GM21528 (cell line): ENCODE data around the gene PLA2G6.

ENCODE experiments used
- ATAC-seq: cut with Tn5 transposase; IDR thresholded peaks from one replicate; pipeline ENCODE4 v1.9.1; 2021; ENCODE audit warnings: mild to moderate bottlenecking, moderate library complexity; ENCODE audit not compliant: unreplicated experiment, low FRiP score

PLA2G6 gene

DNA sequence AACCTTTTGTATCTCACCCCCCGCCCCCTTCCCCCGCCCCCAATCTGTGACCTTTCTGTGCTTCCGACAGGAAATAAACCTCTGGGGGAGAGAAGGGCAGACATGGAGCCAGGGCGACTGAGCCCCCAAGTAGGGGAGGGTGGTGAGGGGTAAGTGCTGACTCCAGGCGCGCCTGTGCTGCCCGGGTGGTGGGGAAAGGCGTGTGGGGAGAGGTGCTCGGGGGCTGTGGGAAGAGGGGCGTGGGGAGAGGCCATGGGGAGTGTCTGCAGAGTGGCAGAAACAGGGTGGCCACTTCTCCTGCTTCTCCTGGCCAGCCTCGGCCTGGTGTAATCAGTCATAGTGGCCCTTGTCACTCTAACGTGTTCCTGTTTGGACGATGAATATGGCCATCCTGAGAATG, 105.7 kb downstream of the PLA2G6 start:
- ATAC-seq = no peak

DNA sequence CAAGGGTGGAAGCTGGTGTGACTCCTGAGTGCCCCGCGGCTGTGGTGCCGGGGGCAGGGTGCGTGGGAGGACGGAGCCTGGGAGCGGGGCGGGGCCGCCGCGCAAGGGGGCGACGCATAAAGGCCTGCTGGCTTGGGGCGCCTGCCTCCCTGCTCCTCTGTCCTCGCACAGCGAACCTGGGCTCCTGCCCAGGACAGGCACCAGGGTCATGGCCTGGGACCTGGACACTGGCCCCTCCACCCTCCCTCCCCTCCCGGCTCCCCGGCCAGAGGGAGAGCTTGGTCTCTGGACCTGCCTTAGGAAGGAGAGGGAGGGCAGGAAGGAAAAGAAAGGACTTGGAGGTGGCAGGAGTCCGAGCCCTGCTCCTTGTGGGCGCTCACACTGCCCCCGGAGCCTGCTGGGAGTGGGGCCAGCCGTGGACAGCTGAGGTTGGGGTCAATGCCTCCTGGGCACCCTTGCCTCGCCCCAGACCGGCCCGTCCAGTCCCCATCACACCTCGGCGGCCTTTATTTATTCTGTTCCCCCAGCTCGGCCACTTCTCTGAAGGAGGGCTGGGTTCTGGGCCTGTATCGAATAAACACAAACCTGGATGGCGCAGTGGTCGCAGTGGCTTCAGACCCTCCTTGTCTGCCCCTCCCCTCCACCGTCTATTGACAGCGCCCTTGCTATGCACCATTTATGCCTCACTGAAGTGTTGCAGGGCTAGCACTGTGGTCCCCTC, 106.4 kb downstream of the PLA2G6 start:
- ATAC-seq = no peak

DNA sequence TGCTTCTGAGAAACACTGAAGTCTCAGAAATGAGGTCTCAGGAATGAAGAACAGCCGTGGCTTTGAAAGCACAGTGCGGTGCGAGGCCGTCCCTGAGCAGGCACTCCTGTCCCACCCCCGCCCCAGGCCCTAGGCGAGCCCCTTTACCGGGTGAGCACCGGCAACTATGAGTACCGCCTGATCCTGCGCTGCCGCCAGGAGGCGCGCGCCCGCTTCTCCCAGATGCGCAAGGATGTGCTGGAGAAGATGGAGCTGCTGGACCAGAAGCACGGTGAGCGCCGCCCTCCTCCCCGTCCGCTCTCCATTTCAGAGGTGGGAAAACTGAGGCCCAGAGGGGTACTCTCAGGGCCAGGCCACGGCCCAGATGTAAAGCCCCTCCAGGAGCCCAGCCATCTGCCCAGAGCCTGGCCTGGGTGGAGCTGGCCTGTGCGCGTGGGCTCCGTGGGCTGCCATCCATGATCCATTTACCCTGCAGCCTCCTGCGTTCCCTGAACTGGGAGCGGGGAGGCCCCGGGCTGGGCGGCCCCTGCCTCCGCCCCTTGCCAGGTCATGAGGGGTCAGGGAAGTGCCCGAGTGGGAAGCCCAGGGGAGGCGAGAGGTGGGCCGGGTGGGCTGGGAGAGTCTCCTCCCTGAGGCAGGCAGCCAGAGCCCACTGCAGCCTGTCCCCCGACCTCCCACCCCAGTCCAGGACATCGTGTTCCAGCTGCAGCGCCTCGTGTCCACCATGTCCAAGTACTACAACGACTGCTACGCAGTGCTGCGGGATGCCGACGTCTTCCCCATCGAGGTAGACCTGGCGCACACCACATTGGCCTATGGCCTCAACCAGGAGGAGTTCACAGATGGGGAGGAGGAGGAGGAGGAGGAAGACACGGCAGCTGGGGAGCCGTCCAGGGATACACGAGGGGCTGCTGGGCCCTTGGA, 107.2 kb downstream of the PLA2G6 start:
- ATAC-seq = no peak

DNA sequence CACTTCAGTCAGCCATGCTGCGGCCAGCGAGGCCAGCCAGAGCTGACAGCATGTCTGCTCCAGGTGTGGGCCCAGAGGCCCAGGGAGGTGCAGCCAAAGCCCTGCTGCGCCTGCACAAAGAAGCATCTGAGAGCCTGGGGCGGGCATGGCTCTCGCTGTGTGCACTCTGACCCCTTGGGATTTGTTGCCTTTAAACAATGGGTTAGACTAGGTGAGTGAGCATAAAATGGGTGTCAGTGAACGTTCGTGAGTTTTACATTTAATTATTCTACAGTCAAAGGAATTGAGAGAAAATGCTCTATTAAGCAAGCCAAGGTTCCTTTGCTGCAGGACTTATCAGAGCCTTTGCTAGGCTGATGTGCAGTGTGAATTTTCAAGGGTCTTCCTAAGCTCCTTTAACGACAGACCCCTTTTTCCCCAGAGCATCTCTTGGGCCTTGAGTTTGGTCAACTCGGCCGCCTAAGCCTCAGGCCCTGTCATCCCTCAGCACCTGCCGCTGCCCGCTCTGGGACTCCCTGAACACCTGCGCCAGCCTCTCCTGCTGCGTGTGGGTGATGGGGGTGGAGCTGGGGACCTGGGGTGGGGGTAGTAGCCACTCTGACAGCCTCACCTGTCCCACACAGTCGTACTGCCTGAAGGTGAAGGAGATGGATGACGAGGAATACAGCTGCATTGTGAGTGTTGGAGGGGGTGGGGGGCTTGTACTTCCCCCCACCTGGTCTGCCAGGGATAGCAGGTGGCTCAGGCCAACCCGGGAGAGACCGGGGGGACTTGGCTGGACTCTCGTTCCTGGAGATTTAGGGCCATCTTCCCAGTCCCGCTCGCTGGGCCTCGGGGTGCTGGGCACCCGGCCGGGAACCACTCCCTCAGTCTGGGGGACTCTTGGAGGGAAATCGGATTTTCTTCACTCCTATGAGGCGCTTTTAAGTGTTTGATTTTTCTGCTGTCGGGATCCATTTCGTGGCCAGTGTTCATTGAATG, 108.2 kb downstream of the PLA2G6 start:
- ATAC-seq = no peak

DNA sequence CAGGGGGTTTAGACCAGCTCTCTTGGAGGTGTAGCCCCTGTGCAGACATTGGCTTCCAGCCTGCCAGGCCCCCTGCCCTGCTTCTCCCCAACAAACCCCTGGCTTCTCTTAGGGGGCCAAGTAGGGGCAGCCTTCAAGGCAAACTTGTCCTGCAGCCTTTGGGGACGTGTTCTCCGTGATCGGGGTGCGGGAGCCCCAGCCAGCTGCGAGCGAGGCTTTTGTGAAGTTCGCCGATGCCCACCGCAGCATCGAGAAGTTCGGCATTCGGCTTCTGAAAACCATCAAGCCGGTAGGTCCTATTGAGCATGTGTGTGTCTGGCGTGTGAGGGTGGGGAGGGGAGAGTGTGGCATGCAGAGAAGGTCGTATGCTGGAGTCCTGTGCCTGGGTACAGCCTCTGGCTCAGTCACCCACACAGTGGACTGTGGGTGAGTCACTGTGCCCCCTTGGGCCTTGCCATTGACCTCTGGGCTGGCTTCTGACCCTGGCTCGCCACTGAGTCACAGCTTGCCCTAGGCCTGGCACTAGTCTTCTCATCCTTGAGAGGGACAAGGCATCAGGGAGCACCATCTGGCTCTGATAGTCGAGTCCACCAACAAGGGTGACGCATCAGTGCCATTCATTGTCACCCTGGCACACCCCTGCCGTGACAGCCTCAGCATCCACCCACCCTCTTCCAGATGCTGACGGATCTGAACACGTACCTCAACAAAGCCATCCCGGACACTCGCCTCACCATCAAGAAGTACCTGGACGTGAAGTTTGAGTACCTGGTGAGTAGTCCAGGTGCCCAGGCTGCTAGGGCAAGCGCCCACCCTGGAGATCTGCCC, 109.1 kb downstream of the PLA2G6 start:
- ATAC-seq = no peak

DNA sequence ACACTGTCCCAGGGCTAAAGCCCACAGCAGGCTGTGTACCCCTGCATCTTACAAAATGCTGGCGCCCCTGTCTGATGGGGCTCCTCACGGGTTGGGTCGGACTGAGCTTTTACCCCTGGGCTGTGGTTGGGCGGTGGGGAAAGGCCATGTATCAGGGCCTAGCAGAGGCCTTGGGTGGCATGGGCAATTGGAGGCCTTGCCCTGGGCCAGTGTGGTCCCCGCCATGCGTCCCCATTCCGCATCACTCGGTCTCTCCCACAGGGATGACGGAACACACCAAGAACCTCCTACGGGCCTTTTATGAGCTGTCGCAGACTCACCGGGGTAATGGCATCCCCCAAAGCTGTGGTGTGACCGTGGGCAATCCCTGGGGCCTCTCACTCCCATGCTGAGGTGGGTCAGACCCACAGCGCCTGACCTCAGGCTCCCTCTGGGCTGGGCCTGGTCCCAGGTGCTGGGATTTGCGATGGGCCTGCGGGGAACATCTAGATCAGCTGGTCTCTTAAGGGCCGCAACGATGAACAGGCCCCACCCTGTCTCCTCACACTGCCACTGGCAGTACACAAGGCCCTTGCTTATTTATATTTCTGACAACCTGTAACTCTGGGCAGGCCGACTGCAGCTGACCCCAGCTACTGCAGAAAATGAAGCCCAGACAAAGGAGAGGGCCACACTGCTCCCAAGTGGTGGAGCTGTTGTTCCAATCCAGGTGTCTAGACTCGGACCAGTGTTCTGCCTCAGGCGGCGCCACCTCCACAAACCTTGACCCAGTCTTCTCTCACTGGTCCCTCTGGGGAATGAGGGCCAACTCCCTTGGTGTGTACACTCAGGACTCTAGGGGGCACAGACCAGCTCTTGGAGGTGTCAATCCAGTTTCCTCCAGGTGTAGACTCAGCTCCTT, 110.0 kb downstream of the PLA2G6 start:
- no peak for ATAC-seq

DNA sequence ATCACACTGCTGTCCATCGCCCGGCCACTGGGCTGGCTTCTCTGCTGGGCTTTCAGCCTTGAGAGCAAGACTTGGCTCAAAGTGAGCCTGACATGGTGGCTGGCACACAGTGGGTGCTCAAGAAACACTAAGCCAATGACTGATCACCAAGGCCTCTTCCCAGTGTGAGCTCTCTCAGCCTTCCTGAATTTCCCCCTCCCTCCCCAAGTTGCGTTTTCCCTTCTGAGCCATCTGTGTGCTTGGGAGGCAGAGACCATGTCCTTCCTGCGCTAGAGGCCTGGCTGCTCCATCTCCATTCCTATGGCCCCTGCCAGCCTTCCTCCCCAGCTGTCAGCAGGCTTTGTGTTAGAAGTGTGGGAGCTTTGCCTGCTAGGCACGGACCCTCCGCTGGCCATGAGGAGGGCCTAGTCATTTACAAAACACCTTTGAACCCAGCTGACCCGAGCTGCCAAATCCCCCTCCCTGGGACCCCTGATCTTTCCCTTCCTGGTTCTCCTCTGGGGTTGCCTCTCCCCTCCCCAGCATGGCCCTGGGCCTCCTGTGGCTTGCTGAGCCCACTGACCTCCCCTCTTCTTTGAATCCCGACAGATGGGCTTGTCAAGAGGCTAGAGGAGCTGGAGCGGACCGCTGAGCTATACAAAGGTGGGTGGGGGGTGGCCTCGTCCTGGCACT, 111.2 kb downstream of the PLA2G6 start:
- no peak for ATAC-seq

DNA sequence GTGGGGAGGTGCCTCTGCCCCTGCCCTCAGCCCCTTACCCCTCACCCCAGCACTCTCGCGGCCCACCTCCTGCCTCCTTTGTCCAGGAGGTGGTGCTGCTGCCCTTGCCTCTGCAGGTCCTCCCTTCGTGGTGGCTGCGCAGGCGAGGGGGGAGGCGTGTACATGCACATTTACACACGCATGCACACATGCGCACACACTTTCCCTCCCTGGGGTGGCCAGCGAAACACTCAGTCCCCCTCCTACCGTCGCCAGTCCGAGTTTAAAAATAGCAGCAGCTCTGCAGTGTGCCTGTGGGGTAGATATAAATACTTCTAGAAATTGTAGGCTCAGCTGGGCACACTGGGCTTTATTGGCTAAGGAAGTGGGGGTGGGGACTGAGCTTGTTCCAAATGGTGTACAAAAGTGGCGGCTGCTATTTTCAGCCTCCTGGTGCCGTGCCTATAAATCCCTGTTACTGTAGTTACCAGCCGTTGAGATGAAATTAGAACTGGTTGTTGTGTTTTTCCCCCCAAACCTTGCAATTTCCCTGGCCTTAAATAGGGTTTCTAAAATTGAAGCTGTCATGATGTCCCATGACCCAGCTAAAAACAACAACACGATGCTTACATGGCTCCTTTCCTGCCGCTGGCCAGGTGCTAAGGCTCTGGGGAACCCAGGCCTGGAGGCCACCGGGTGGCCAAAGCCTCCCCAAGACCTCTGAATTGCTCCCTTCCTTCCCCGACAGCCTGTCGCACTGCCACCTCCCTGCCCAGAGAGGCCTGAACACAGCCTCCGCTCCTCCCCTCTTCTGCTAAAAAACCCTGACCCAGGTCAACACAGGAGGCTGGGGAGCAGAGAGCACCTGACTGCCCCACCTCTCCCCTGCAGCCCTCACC, 112.0 kb downstream of the PLA2G6 start:
- no peak for ATAC-seq

DNA sequence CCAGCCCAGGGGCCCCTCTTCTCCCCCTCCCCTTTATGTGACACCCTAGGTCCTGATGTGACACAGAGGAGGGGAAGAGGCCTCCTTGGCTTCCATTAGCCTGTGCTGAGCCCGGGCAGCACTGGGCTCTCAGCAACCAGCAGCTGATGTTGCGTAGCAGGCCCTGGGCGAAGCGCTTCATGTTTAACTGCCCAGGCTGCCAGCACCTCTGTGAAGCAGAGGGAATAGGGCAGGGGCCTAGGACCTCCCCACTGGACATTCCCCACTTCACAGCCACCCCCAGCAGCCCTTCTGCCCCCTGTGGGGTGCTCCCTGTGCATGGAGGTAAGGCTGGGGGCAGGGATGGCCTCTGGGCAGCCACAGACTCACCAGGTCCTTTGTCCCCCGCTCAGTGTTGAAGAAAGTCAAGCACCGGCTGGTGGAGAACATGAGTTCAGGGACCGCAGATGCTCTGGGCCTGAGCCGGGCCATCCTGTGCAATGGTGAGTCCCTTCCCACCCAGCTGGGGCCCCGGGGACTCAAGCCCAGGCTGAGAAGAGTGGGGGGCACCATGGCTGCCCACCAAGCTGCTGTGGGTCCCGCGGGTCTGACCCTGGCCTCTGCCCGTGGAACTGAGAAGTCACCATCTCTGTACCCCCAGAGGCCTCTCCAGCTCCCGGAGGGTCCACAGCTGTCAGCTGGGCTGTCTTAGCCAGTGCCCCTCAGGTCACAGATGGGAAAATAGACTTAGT, 112.8 kb downstream of the PLA2G6 start:
- no peak for ATAC-seq

DNA sequence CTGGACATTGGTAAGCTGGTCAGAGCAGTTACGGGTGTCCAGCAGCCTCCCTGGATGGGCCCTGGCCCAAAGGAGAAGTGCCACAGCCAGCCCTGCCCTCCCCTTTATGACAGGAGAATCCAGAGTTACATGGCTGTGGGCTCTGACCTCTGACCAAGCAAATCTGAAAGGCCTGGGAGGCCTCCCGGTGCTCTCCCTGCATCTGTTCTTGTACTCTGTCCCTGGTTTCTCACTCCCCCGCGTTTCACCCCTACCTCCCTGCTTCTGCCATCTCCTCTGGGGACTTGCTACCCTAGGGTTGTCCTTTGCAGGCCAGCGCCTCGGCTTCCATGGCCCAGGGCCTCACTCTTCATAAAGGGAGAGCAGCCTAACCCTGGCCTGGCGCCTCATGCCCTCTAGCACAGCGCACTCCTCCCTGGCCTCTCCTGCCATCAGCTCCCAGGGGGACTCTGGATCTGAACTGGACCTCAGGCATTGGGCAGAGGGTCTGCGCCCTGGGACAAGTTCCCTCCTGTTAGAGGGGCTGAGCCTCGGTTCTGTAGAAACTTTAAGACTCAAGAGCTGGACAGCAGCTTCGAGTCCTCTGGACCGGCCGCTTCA, 113.8 kb downstream of the PLA2G6 start:
- ATAC-seq = no peak

DNA sequence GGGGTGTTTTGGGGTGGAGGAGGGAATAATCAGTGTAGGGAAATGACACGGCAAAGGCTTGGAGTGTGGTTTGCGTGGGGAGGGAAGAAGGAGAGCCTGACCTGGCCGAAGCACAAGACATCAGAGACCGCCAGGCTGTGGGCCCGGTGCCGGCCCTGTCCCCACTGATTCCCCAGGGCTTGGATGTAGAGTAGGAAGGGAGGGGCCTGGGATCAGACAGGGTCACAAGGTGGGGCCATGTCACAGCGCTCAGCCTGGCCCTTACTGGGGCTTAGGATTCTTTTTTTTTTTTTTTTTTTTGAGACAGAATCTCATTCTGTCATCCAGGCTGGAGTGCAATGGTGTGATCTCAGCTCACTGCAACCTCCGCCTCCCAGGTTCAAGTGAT, 114.6 kb downstream of the PLA2G6 start:
- no peak for ATAC-seq

DNA sequence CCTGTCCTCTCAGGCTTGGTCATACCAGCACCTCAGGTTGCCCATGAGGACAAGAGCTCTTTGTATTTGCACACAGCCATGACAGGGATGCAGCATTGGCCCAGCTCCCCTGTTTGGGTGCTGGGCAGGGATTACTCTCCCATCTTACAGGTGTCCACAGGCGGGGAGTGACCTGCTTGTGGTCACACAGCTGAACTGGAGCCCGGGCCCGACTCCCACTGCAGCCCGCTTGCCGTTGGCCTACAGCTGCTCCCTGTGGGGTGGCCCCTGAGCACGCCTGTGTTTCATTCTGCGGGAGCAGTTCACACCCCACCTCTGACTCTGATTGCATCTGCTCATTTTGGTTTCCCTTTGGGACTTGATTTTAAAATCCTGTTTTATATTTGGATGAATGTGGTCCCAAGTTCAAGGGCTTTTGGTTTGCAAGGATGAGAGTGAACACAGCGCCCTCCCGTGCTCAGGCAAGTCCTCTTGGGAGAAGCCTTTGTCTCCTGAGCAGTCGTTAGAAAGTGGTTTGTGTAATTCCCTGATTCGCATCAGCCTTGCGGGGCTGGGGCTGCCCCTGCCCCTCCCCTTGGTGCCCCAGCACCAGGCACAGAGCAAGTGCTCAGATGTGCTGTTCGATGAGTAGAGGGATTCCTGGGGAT, 115.1 kb downstream of the PLA2G6 start:
- ATAC-seq = no peak

DNA sequence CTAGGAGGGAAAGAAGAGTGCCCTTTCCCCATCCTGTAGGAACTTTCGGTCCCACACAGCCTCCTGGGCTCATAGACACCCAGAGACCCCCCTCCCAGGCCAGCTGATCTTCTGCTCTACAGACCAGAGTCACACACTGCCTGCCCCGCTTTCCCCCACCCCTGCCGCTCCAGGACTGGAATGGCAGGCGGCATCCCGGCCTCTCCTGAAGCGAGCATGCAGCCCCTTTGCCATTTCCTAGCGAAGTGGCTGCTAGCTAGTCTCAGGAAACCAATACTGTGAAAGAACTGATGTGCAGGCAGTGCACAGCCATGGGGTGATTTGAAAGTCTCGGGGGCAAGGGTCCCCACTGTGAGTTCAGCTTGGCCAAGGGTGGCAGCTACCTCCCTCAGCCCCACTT, 116.1 kb downstream of the PLA2G6 start:
- no peak for ATAC-seq

DNA sequence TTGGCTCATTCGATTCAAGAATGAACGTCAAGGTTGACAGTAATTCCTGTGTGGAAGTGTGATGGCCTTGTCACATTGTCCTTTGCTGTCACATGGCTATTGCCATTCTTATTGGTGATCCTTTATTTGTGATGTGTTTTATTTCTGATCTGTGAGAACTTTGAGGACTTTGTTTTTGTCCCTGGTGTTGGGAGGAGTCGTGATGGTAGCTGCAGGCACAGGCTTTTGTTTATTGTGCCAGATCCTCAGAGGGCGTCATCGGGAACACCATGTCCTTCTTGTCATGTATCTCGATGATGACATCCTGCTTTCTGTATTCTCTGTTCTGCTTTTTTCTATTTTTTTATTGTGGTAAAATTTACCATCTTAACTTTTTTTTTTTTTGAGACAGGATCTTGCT, 118.8 kb downstream of the PLA2G6 start:
- no peak for ATAC-seq
